ENCODE results near the gene VAV2. TPM values are rescaled to one million over a fixed set of nuclear protein-coding genes. Genes with fewer than 3 reads are reported as not detected.

The VAV2 gene
- total and polyA plus RNA-seq, 7 donors: 3.8 to 23.3 (median 7.2) TPM

- DNase-seq: no peak
- 88 to 89% methylated on average over 31 of the region's 31 CpGs for WGBS, 2 donors
- Histone ChIP-seq H3K36me3 (no peaks in the 10 kb centered on the region), H3K27ac (no peak overlapping the region), H3K4me1 (peaks cover 0 to 8% (median 4%) of the 10 kb centered on the region in 4 donors), H3K9me3 (no peaks in the 10 kb centered on the region), H3K4me3 (no peak overlapping the region), H3K27me3 (no peaks in the 10 kb centered on the region)
- TF ChIP-seq POLR2A (IDR thresholded peaks at IDR 0.05) (no peak), CTCF (IDR thresholded peaks at IDR 0.05) (no peak), POLR2AphosphoS5 (IDR thresholded peaks at IDR 0.05) (no peak), EP300 (IDR thresholded peaks at IDR 0.05) (no peak)
- intact Hi-C loops (cut with DNase I): no loop called here
Measured at GRCh38 chr9:133906932-133907910, 84.9 kb downstream of the VAV2 start.

- TF ChIP-seq CTCF (IDR thresholded peaks at IDR 0.05) (no peak), POLR2A (IDR thresholded peaks at IDR 0.05) (no peak), POLR2AphosphoS5 (IDR thresholded peaks at IDR 0.05) (no peak), EP300 (IDR thresholded peaks at IDR 0.05) (no peak)
- Histone ChIP-seq H3K4me3 (no peak overlapping the region), H3K36me3 (no peaks in the 10 kb centered on the region), H3K9me3 (no peaks in the 10 kb centered on the region), H3K4me1 (peaks cover 0 to 8% (median 4%) of the 10 kb centered on the region in 4 donors), H3K27ac (no peak overlapping the region), H3K27me3 (no peaks in the 10 kb centered on the region)
- intact Hi-C loops (cut with DNase I): no loop called here
- WGBS, 2 donors: 78 to 83% methylated on average over 13 of the region's 13 CpGs
- DNase-seq: no peak
Measured at GRCh38 chr9:133906218-133906617, 85.9 kb downstream of the VAV2 start.

GRCh38 chr9:133905493-133905892 lies 86.6 kb downstream of the VAV2 start:
- no peak overlapping the region for H3K4me3 ChIP-seq
- 93 to 96% methylated on average over 6 of the region's 6 CpGs for WGBS, 2 donors
- no peaks in the 10 kb centered on the region for H3K36me3 ChIP-seq
- H3K4me1 ChIP-seq: peaks cover 0 to 8% (median 4%) of the 10 kb centered on the region in 4 donors
- intact Hi-C loops (cut with DNase I): no loop called here
- no peaks in the 10 kb centered on the region for H3K27me3 ChIP-seq
- no peaks in the 10 kb centered on the region for H3K9me3 ChIP-seq
- no peak overlapping the region for H3K27ac ChIP-seq
- TF ChIP-seq EP300 (IDR thresholded peaks at IDR 0.05) (no peak), POLR2AphosphoS5 (IDR thresholded peaks at IDR 0.05) (no peak)
- DNase-seq: no peak

GRCh38 chr9:133904346-133905090 lies 87.6 kb downstream of the VAV2 start:
- no peak overlapping the region for H3K27ac ChIP-seq
- WGBS, 2 donors: 84 to 87% methylated on average over 29 of the region's 29 CpGs
- intact Hi-C loops (cut with DNase I): no loop called here
- TF ChIP-seq CTCF (IDR thresholded peaks at IDR 0.05) (no peak), EP300 (IDR thresholded peaks at IDR 0.05) (no peak), POLR2AphosphoS5 (IDR thresholded peaks at IDR 0.05) (no peak), POLR2A (IDR thresholded peaks at IDR 0.05) (no peak)
- DNase-seq: no peak
- peaks cover 0 to 8% (median 4%) of the 10 kb centered on the region in 4 donors for H3K4me1 ChIP-seq
- H3K9me3 ChIP-seq: no peaks in the 10 kb centered on the region
- H3K4me3 ChIP-seq: no peak overlapping the region
- H3K27me3 ChIP-seq: no peaks in the 10 kb centered on the region
- no peaks in the 10 kb centered on the region for H3K36me3 ChIP-seq

Measured in sigmoid colon (tissue), 7 donors.